SK-N-SH (cell line): ENCODE results near the gene CADM2. TPM values are rescaled to one million over a fixed set of nuclear protein-coding genes. Genes with fewer than 3 reads are reported as not detected.

ENCODE experiments used
- CTCF ChIA-PET: fragments of 300-600, 350-600 bp; formaldehyde crosslinking; extraction: SDS; loops from one replicate; lab custom pipeline; 2021; lab: Yijun Ruan, JAX
- POLR2A ChIA-PET: fragments of 350-600 bp; sonication (Branson Sonifier 250); formaldehyde crosslinking; extraction: SDS; loops from one replicate; lab custom pipeline; 2020; ENCODE audit warnings: antibody characterized with exemption, inconsistent platforms; lab: Yijun Ruan, JAX
- DNase-seq: peaks from one replicate; pipeline ENCODE4 v3.0.0; 2012
- H2AFZ ChIP-seq: fragments of 200-600 bp; sonication (generic); 2 replicates; pipeline ENCODE4 v1.8.1; 2016; ENCODE audit warnings: antibody characterized with exemption, mild to moderate bottlenecking, low read depth
- H3F3A ChIP-seq: fragments of 200-600 bp; sonication (generic); replicated peaks from 2 replicates; pipeline ENCODE3; 2016; ENCODE audit warnings: antibody characterized with exemption, mild to moderate bottlenecking; ENCODE audit not compliant: insufficient read depth
- H3K27ac ChIP-seq, 2 experiments: fragments of 200-500 bp in 1 of 2; fragments of 200-600 bp in 1 of 2; sonication (Bioruptor generic) in 1 of 2; sonication (generic), shearing (Covaris generic) in 1 of 2; 2 replicates each; pipeline versions ENCODE4 v1.5.1 to v1.6.1; 2014 to 2016; ENCODE audit warnings: low read depth in 2 of 2, inconsistent platforms in 1 of 2, low read length in 1 of 2, mild to moderate bottlenecking in 1 of 2, mixed read lengths in 1 of 2
- H3K27me3 ChIP-seq: fragments of 200-600 bp; sonication (generic), shearing (Covaris generic); 2 replicates; pipeline ENCODE4 v1.6.1; 2016; ENCODE audit warnings: mixed run types; ENCODE audit not compliant: insufficient read depth
- H3K36me3 ChIP-seq, 2 experiments: fragments of 200-500 bp in 1 of 2; fragments of 200-600 bp in 1 of 2; sonication (Bioruptor generic) in 1 of 2; sonication (generic) in 1 of 2; replicated peaks in 1 of 2; 2 replicates each; pipeline versions ENCODE3 to v1.5.1; 2014 to 2016; ENCODE audit warnings: low read length in 1 of 2, mild to moderate bottlenecking in 1 of 2; ENCODE audit not compliant: insufficient read depth in 2 of 2, control insufficient read depth in 1 of 2
- H3K4me1 ChIP-seq, 2 experiments: fragments of 200-500 bp in 1 of 2; fragments of 200-600 bp in 1 of 2; sonication (Bioruptor generic) in 1 of 2; sonication (generic), shearing (Covaris generic) in 1 of 2; 2 replicates each; pipeline versions ENCODE4 v1.5.1 to v1.6.1; 2014 to 2016; ENCODE audit warnings: low read depth in 1 of 2, low read length in 1 of 2, mixed run types in 1 of 2; ENCODE audit not compliant: insufficient read depth in 2 of 2, control insufficient read depth in 1 of 2
- H3K4me2 ChIP-seq: fragments of 200-600 bp; sonication (generic), shearing (Covaris generic); 2 replicates; pipeline ENCODE4 v1.6.1; 2017; ENCODE audit warnings: mixed run types
- H3K4me3 ChIP-seq, 2 experiments: fragments of 200-500 bp in 1 of 2; fragments of 200-600 bp in 1 of 2; sonication (Bioruptor generic) in 1 of 2; sonication (generic), shearing (Covaris generic) in 1 of 2; 2 replicates each; pipeline versions ENCODE4 v1.5.1 to v1.8.1; 2014 to 2016; ENCODE audit warnings: low read depth in 2 of 2, inconsistent platforms in 1 of 2, low read length in 1 of 2, mild to moderate bottlenecking in 1 of 2, mixed read lengths in 1 of 2, moderate library complexity in 1 of 2
- H3K79me2 ChIP-seq: fragments of 200-600 bp; sonication (generic); 2 replicates; pipeline ENCODE4 v1.8.1; 2017; ENCODE audit warnings: mild to moderate bottlenecking; ENCODE audit not compliant: insufficient read depth
- H3K9ac ChIP-seq: fragments of 200-600 bp; sonication (generic); 2 replicates; pipeline ENCODE4 v1.6.1; 2017; ENCODE audit warnings: mixed run types
- H3K9me2 ChIP-seq: fragments of 200-600 bp; sonication (generic); 2 replicates; pipeline ENCODE4 v1.6.1; 2017; ENCODE audit warnings: mixed run types
- H3K9me3 ChIP-seq: fragments of 200-600 bp; sonication (generic); 2 replicates; pipeline ENCODE4 v1.6.1; 2017; ENCODE audit warnings: mixed run types, mild to moderate bottlenecking, moderate library complexity
- H4K20me1 ChIP-seq: fragments of 200-600 bp; sonication (generic); 2 replicates; pipeline ENCODE4 v1.6.1; 2017; ENCODE audit warnings: mild to moderate bottlenecking, mixed run types; ENCODE audit not compliant: insufficient read depth
- EP300 ChIP-seq, 2 experiments: IDR thresholded peaks; 2 replicates each; pipeline versions ENCODE4 v1.4.0 to v1.6.1; 2012; ENCODE audit warnings: borderline replicate concordance in 1 of 2, low read depth in 1 of 2, low read length in 1 of 2
- FOSL2 ChIP-seq: IDR thresholded peaks from 2 replicates; pipeline ENCODE4 v1.4.0; 2012; ENCODE audit warnings: low read depth, mild to moderate bottlenecking, moderate library complexity, borderline replicate concordance
- GABPA ChIP-seq: IDR thresholded peaks from 2 replicates; pipeline ENCODE4 v1.4.0; 2012; ENCODE audit warnings: low read depth, mild to moderate bottlenecking
- GATA2 ChIP-seq: sonication (generic); formaldehyde crosslinking; IDR thresholded peaks from 2 replicates; pipeline ENCODE4 v1.5.0; 2020; ENCODE audit warnings: mild to moderate bottlenecking, missing genetic modification reagents
- MXI1 ChIP-seq: IDR thresholded peaks from 2 replicates; pipeline ENCODE4 v1.6.1; 2012; ENCODE audit warnings: mild to moderate bottlenecking, low read depth, low read length, improper control_type of control experiment
- NFIC ChIP-seq: IDR thresholded peaks from 2 replicates; pipeline ENCODE4 v1.4.0; 2012; ENCODE audit warnings: borderline replicate concordance
- NRF1 ChIP-seq: IDR thresholded peaks from 2 replicates; pipeline ENCODE4 v1.6.1; 2012; ENCODE audit warnings: low read depth, mild to moderate bottlenecking, low read length
- RAD21 ChIP-seq: IDR thresholded peaks from 2 replicates; pipeline ENCODE4 v1.6.1; 2012; ENCODE audit warnings: mild to moderate bottlenecking, low read length
- RCOR1 ChIP-seq: fragments of 150-350 bp; IDR thresholded peaks from 2 replicates; pipeline ENCODE4 v1.6.1; 2017; ENCODE audit warnings: antibody characterized with exemption, low read length
- SMC3 ChIP-seq: IDR thresholded peaks from 2 replicates; pipeline ENCODE4 v1.6.1; 2012; ENCODE audit warnings: low read depth, low read length, improper control_type of control experiment
- TAF1 ChIP-seq: IDR thresholded peaks from 2 replicates; pipeline ENCODE4 v1.6.1; 2012; ENCODE audit warnings: low read depth, mild to moderate bottlenecking, low read length, moderate library complexity, borderline replicate concordance
- TEAD4 ChIP-seq: IDR thresholded peaks from 2 replicates; pipeline ENCODE4 v1.4.0; 2012; ENCODE audit warnings: mild to moderate bottlenecking, borderline replicate concordance; ENCODE audit not compliant: insufficient read depth
- YY1 ChIP-seq: IDR thresholded peaks from 2 replicates; pipeline ENCODE4 v1.4.0; 2012; ENCODE audit warnings: low read depth, mild to moderate bottlenecking
- WGBS: methylation state at CpG from one replicate; pipeline ENCODE4 v1.1.6; 2017; ENCODE audit warnings: low lambda C conversion rate; 5-methylcytosine and 5-hydroxymethylcytosine counted together
- polyA plus RNA-seq, 3 experiments: library from polyadenylated mRNA; depleted of rRNA; stranded (reverse); fragments of >200 nt; gene quantifications; 2 replicates each; pipeline ENCODE4 v1.2.3, GENCODE V29; 2012
- TF ChIP-seq, protein P1 (sequence below): IDR thresholded peaks from 2 replicates; pipeline ENCODE4 v1.4.0; 2012; ENCODE audit warnings: low read depth
- TF ChIP-seq, protein P2 (sequence below): IDR thresholded peaks from 2 replicates; pipeline ENCODE4 v1.4.0; 2012; ENCODE audit warnings: low read depth, borderline replicate concordance
- TF ChIP-seq, protein P3 (sequence below): IDR thresholded peaks from 2 replicates; pipeline ENCODE4 v1.4.0; 2012; ENCODE audit warnings: low read depth, borderline replicate concordance

The CADM2 gene
- polyA plus RNA-seq, 1 of the 3 experiments (the other 2 are of a cell fraction): 0.46 TPM

DNA sequence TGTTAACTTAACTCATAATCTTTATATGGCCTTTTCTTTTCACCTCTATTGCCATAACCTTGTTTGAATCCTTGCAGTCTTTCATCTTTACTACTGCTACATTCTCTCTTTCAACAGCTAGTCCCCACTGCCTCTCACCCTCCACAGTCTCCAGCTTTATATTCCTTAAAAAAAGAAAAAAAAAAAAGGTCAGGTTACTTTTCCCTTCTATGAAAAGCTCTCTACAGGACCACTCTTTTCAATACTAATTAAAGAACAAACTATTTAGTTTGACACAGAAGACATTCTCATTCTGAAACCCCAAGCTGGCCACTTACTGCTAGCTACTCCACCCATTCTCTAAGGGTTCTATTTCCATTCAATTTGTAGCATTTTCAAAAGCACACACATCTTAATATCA is 25.6 kb downstream of the CADM2 start:
- Histone ChIP-seq H3K9me3 (no peaks in the 10 kb centered on the region), H3K4me1 (peaks cover 0 to 2% of the 10 kb centered on the region in 2 experiments; a peak in 2 of 4 replicates), H3K4me3 (no peak overlapping the region), H3K27me3 (no peaks in the 10 kb centered on the region), H3K9ac (no peak overlapping the region), H3K4me2 (no peak overlapping the region), H2AFZ (no peak overlapping the region), H3K79me2 (no peaks in the 10 kb centered on the region), H3K36me3 (no peaks in the 10 kb centered on the region), H3K27ac (peak overlapping the region in 1 of 2 experiments; percentile 28; a peak in 1 of 4 replicates), H4K20me1 (no peaks in the 10 kb centered on the region), H3K9me2 (no peaks in the 10 kb centered on the region), H3F3A (no peaks in the 10 kb centered on the region)
- no peak for DNase-seq
- CTCF ChIA-PET: interaction anchor here (0.7 to 1.0 kb wide), 2 partner anchors 436 to 1762 kb away, joined by 3 to 4 read pairs; no protein-coding TSS in a partner anchor
- POLR2A ChIA-PET: no interaction called here
- TF ChIP-seq EP300 (IDR thresholded peaks at IDR 0.05; ENCODE audit: borderline replicate concordance in 1 of 2, low read depth in 1 of 2, low read length in 1 of 2): no peak
- no peak for TF ChIP-seq RAD21
- TF ChIP-seq NFIC: no peak

DNA sequence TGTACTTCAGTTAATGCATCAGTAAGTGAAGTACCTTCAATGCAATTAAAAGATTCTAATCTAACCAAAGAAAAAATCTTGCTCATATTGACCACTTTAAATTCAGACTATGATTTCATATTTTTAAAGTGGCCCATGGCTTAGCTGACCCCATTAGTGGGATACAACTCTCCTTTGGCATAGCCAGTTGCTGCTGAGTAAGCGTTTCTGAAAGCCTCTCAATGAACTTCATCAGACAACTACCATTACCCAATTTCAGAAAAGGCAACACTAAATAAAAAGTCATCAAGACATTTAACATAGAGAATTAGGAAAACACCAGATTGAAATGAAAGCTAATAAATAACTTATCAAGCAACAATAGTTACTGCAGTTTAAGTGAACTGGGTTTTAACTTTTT is 27.0 kb downstream of the CADM2 start:
- Histone ChIP-seq H4K20me1 (no peaks in the 10 kb centered on the region), H2AFZ (no peak overlapping the region), H3K9ac (no peak overlapping the region), H3K27me3 (no peaks in the 10 kb centered on the region), H3K4me1 (peaks cover 0 to 2% of the 10 kb centered on the region in 2 experiments; a peak in 2 of 4 replicates), H3F3A (no peaks in the 10 kb centered on the region), H3K9me3 (no peaks in the 10 kb centered on the region), H3K4me2 (no peak overlapping the region), H3K36me3 (no peaks in the 10 kb centered on the region), H3K9me2 (no peaks in the 10 kb centered on the region), H3K27ac (peak overlapping the region in 1 of 2 experiments; percentile 60; a peak in 2 of 4 replicates), H3K79me2 (no peaks in the 10 kb centered on the region)
- CTCF ChIA-PET: interaction anchor here (1.2 kb wide), 1 partner anchor 369 kb away, joined by 3 read pairs; no protein-coding TSS in a partner anchor
- POLR2A ChIA-PET: no interaction called here
- no peak for DNase-seq
- WGBS: 14% methylated on average over 1 of the region's 1 CpG
- TF ChIP-seq RCOR1 (no peak), MXI1 (no peak), TAF1 (no peak), GABPA (no peak), RAD21 (no peak)
- TF ChIP-seq, protein P1, sequence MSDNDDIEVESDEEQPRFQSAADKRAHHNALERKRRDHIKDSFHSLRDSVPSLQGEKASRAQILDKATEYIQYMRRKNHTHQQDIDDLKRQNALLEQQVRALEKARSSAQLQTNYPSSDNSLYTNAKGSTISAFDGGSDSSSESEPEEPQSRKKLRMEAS: no peak
- TF ChIP-seq, all 33 proteins: peak for 0
- H3K4me3 ChIP-seq: no peak overlapping the region

DNA sequence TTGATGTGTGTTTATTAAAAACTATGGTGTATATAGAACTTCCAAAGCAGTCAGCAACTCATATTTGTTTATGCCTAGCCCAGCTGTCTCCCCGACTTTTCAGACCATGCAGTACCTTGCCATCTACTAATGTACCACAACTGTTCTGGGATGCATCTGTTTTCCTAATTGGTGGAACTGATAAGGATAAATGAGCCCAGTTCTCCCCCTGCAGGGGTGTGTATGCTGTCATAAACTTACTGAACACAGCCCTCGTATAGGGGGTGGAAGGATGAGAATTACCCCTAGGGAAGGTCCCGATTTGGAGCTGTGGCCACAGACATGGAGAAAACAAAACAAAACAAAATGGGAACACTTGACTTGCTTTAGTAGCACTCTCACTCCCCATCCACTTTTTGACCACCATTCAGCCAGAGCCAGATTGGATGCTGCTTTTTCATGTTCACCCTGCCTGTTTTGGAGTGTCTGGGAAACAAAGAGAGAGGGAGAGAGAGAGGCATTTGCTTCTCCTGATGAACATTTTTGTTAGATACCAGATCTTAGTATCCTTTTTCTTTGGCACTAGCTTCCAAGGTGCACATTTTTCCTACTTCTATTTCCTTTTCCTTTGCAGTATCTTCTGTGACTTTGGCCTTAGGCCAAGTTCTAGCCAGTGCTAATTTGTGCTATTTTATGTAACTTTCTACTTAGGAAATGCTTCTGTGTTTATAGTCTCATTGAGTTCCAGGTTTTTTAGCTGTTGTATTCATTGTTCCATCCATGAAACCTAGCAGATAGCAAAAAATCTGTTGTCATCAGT is 29.1 kb downstream of the CADM2 start:
- no peak overlapping the region for H3K4me2 ChIP-seq
- H4K20me1 ChIP-seq: no peaks in the 10 kb centered on the region
- no peaks in the 10 kb centered on the region for H3K9me3 ChIP-seq
- H3K27ac ChIP-seq: peak overlapping the region in 1 of 2 experiments; percentile 98; a peak in 2 of 4 replicates
- 4% methylated on average over 3 of the region's 3 CpGs for WGBS
- CTCF ChIA-PET: interaction anchor here (0.8 to 1.8 kb wide), 6 partner anchors 10 to 23 kb away, joined by 3 to 8 read pairs (median 4); no protein-coding TSS in a partner anchor
- H2AFZ ChIP-seq: no peak overlapping the region
- no peaks in the 10 kb centered on the region for H3K27me3 ChIP-seq
- no peaks in the 10 kb centered on the region for H3F3A ChIP-seq
- POLR2A ChIA-PET: interaction anchor here (2.0 kb wide), 1 partner anchor 17 kb away, joined by 7 read pairs; no protein-coding TSS in a partner anchor
- no peak overlapping the region for H3K4me3 ChIP-seq
- no peaks in the 10 kb centered on the region for H3K79me2 ChIP-seq
- H3K9me2 ChIP-seq: no peaks in the 10 kb centered on the region
- peaks cover 0 to 2% of the 10 kb centered on the region in 2 experiments; a peak in 2 of 4 replicates for H3K4me1 ChIP-seq
- no peaks in the 10 kb centered on the region for H3K36me3 ChIP-seq
- peak; percentile 50 for DNase-seq
- no peak overlapping the region for H3K9ac ChIP-seq
- TF ChIP-seq EP300 (IDR thresholded peaks at IDR 0.05; ENCODE audit: borderline replicate concordance in 1 of 2, low read depth in 1 of 2, low read length in 1 of 2) (peak in 1 of 2 experiments; percentile 95; a peak in 2 of 4 replicates), NRF1 (no peak), YY1 (no peak), RAD21 (peak; percentile 40), SMC3 (no peak), GATA2 (peak; percentile 97), FOSL2 (no peak), TEAD4 (no peak), MXI1 (peak; percentile 24; the same call in 1 of the 2 replicates)
- TF ChIP-seq, protein P2, sequence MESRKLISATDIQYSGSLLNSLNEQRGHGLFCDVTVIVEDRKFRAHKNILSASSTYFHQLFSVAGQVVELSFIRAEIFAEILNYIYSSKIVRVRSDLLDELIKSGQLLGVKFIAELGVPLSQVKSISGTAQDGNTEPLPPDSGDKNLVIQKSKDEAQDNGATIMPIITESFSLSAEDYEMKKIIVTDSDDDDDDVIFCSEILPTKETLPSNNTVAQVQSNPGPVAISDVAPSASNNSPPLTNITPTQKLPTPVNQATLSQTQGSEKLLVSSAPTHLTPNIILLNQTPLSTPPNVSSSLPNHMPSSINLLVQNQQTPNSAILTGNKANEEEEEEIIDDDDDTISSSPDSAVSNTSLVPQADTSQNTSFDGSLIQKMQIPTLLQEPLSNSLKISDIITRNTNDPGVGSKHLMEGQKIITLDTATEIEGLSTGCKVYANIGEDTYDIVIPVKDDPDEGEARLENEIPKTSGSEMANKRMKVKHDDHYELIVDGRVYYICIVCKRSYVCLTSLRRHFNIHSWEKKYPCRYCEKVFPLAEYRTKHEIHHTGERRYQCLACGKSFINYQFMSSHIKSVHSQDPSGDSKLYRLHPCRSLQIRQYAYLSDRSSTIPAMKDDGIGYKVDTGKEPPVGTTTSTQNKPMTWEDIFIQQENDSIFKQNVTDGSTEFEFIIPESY: no peak
- TF ChIP-seq, protein P3, sequence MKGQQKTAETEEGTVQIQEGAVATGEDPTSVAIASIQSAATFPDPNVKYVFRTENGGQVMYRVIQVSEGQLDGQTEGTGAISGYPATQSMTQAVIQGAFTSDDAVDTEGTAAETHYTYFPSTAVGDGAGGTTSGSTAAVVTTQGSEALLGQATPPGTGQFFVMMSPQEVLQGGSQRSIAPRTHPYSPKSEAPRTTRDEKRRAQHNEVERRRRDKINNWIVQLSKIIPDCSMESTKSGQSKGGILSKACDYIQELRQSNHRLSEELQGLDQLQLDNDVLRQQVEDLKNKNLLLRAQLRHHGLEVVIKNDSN: no peak
- TF ChIP-seq, protein P1: no peak
